ENCODE measurements around the gene KRTAP9-9. TPM values are rescaled to one million over a fixed set of nuclear protein-coding genes. Genes with fewer than 3 reads are reported as not detected.
"Not testable (repeated sequence)": the region's sequence is repeated elsewhere in the genome, so short reads cannot be mapped to it uniquely, and the experiment has no call there.

The KRTAP9-9 gene
- total RNA-seq, 4 donors from 2014 or later = not detected

GRCh38 chr17:41226051-41226450 lies 29.1 kb upstream of the KRTAP9-9 start:
- WGBS, 2 donors = 90 to 95% methylated on average over 6 of the region's 6 CpGs
- Histone ChIP-seq H3K27ac (no peak overlapping the region), H3K4me1 (no peaks in the 10 kb centered on the region), H3K27me3 (no peaks in the 10 kb centered on the region), H3K4me3 (no peak overlapping the region), H3K36me3 (no peaks in the 10 kb centered on the region), H3K9me3 (no peaks in the 10 kb centered on the region)
- no peak for DNase-seq (ENCODE audit: low spot score in 2 of 2)
- no peak for TF ChIP-seq EP300 (IDR thresholded peaks at IDR 0.05)
- TF ChIP-seq CTCF (IDR thresholded peaks at IDR 0.05) = no peak
- no peak for TF ChIP-seq POLR2A (IDR thresholded peaks at IDR 0.05)

- H3K4me1 ChIP-seq; H3K9me3 ChIP-seq; DNase-seq (ENCODE audit: low spot score in 2 of 2); H3K4me3 ChIP-seq; H3K36me3 ChIP-seq; H3K27ac ChIP-seq; H3K27me3 ChIP-seq: not testable (repeated sequence)
- 58% methylated on average over 3 of the region's 4 CpGs; no CpG with 5 or more reads in 1 of the 2 donors for WGBS, 2 donors
Measured at GRCh38 chr17:41226598-41227095, 28.5 kb upstream of the KRTAP9-9 start, which contains the start of gene KRTAP9-2. KRTAP9-2 (plus strand) TSS chr17:41226648; CDS start chr17:41226655, 7 bp downstream.

- no peaks in the 10 kb centered on the region for H3K36me3 ChIP-seq
- H3K4me1 ChIP-seq = no peaks in the 10 kb centered on the region
- H3K4me3 ChIP-seq = no peak overlapping the region
- H3K9me3 ChIP-seq = no peaks in the 10 kb centered on the region
- H3K27ac ChIP-seq = no peak overlapping the region
- DNase-seq (ENCODE audit: low spot score in 2 of 2) = no peak
- TF ChIP-seq CTCF (IDR thresholded peaks at IDR 0.05) (no peak), EP300 (IDR thresholded peaks at IDR 0.05) (no peak), POLR2A (IDR thresholded peaks at IDR 0.05) (no peak)
- H3K27me3 ChIP-seq = peaks cover 0 to 7% of the 10 kb centered on the region in 2 donors
Measured at GRCh38 chr17:41230094-41230493, 25.1 kb upstream of the KRTAP9-9 start.

- Histone ChIP-seq H3K27me3 (peaks cover 0 to 7% of the 10 kb centered on the region in 2 donors), H3K36me3 (no peaks in the 10 kb centered on the region), H3K4me1 (no peaks in the 10 kb centered on the region), H3K4me3 (no peak overlapping the region), H3K27ac (no peak overlapping the region), H3K9me3 (no peaks in the 10 kb centered on the region)
- no peak for DNase-seq (ENCODE audit: low spot score in 2 of 2)
- TF ChIP-seq EP300 (IDR thresholded peaks at IDR 0.05) = no peak
- TF ChIP-seq CTCF (IDR thresholded peaks at IDR 0.05) = no peak
- TF ChIP-seq POLR2A (IDR thresholded peaks at IDR 0.05) = no peak
- 79 to 84% methylated on average over 6 of the region's 6 CpGs for WGBS, 2 donors
Measured at GRCh38 chr17:41231731-41232130, 23.5 kb upstream of the KRTAP9-9 start.

GRCh38 chr17:41232399-41233105 lies 22.6 kb upstream of the KRTAP9-9 start, which contains the start of gene KRTAP9-3:
KRTAP9-3 (plus strand) TSS chr17:41232449; CDS start chr17:41232502, 53 bp downstream.
- H3K27ac ChIP-seq; H3K4me3 ChIP-seq; H3K4me1 ChIP-seq; H3K27me3 ChIP-seq; H3K9me3 ChIP-seq; DNase-seq (ENCODE audit: low spot score in 2 of 2); H3K36me3 ChIP-seq: not testable (repeated sequence)
- 100% methylated on average over 1 of the region's 1 CpG for WGBS, 2 donors

GRCh38 chr17:41237116-41237515 lies 18.1 kb upstream of the KRTAP9-9 start:
- H3K4me1 ChIP-seq; H3K9me3 ChIP-seq; DNase-seq (ENCODE audit: low spot score in 2 of 2); H3K27me3 ChIP-seq; H3K36me3 ChIP-seq; H3K4me3 ChIP-seq; H3K27ac ChIP-seq: not testable (repeated sequence)
- 60 to 74% methylated on average over 4 of the region's 4 CpGs for WGBS, 2 donors

GRCh38 chr17:41237949-41238437 lies 17.2 kb upstream of the KRTAP9-9 start, which contains the start of gene KRTAP9-8:
KRTAP9-8 (plus strand) TSS chr17:41237999; CDS start chr17:41238052, 53 bp downstream.
- H3K27ac ChIP-seq; H3K9me3 ChIP-seq; H3K36me3 ChIP-seq; DNase-seq (ENCODE audit: low spot score in 2 of 2); H3K4me3 ChIP-seq; H3K4me1 ChIP-seq; H3K27me3 ChIP-seq: not testable (repeated sequence)
- WGBS, 2 donors = 56 to 63% methylated on average over 2 of the region's 3 CpGs

- H3K36me3 ChIP-seq; H3K27ac ChIP-seq; H3K9me3 ChIP-seq; H3K27me3 ChIP-seq; H3K4me1 ChIP-seq; H3K4me3 ChIP-seq; DNase-seq (ENCODE audit: low spot score in 2 of 2): not testable (repeated sequence)
- 50 to 65% methylated on average over 2 of the region's 2 CpGs for WGBS, 2 donors
Measured at GRCh38 chr17:41246995-41247787, 8.0 kb upstream of the KRTAP9-9 start.

GRCh38 chr17:41249637-41250240 lies 5.4 kb upstream of the KRTAP9-9 start, which contains the start of gene KRTAP9-4:
KRTAP9-4 (plus strand) TSS chr17:41249687; CDS start chr17:41249721, 34 bp downstream.
- WGBS, 2 donors = 60 to 100% methylated on average over 1 of the region's 2 CpGs
- H3K27ac ChIP-seq; H3K27me3 ChIP-seq; H3K9me3 ChIP-seq; H3K36me3 ChIP-seq; DNase-seq (ENCODE audit: low spot score in 2 of 2); H3K4me3 ChIP-seq; H3K4me1 ChIP-seq: not testable (repeated sequence)

Measured in tibial nerve (tissue), 4 donors.